ENCODE results near the gene FYB1. TPM values are rescaled to one million over a fixed set of nuclear protein-coding genes. Genes with fewer than 3 reads are reported as not detected.

The FYB1 gene
- total RNA-seq, 1 experiment from 2014 or later = not detected

GRCh38 chr5:39146831-39147540, 72.4 kb downstream of the FYB1 start:
- no peak overlapping the region for H2AK5ac ChIP-seq (ENCODE audit: insufficient read length, low read length)
- no peak for DNase-seq
- Mint-ChIP-seq H3K4me1 (peaks cover 0 to 12% of the 10 kb centered on the region in 2 experiments), H3K27me3 (ENCODE audit: low read depth) (no peaks in the 10 kb centered on the region), H3K36me3 (ENCODE audit: insufficient read depth in 1 of 3, low read depth in 3 of 3) (no peaks in the 10 kb centered on the region), H3K9me3 (no peaks in the 10 kb centered on the region; a peak in 1 of 5 replicates), H3K4me3 (no peak overlapping the region), H3K27ac (no peak overlapping the region; a peak in 1 of 7 replicates)
- H3K4me2 ChIP-seq (ENCODE audit: insufficient read depth, insufficient read length, low read length) = no peak overlapping the region
- H2BK120ac ChIP-seq (ENCODE audit: low read depth, low read length, poor library complexity, severe bottlenecking) = no peak overlapping the region
- no peak overlapping the region for H2BK12ac ChIP-seq (ENCODE audit: insufficient read length, low read depth, low read length)
- no peaks in the 10 kb centered on the region for H3K27me3 ChIP-seq (ENCODE audit: insufficient read depth, low read length)
- no peak overlapping the region for H2AFZ ChIP-seq (ENCODE audit: low read length)
- H3K9me3 ChIP-seq (ENCODE audit: control insufficient read depth, low read depth, low read length) = no peaks in the 10 kb centered on the region
- no peak overlapping the region for H3K4ac ChIP-seq (ENCODE audit: low read depth, low read length)
- H3K56ac ChIP-seq (ENCODE audit: insufficient read length, low read depth, low read length) = no peak overlapping the region
- no peak for TF ChIP-seq CTCF (conservative IDR thresholded peaks at IDR 0.05)
- H3K4me1 ChIP-seq (ENCODE audit: insufficient read depth, low read length) = no peaks in the 10 kb centered on the region
- H3K23ac ChIP-seq (ENCODE audit: insufficient read length, low read depth, low read length) = no peak overlapping the region
- H2BK5ac ChIP-seq (ENCODE audit: insufficient read length, low read length) = no peak overlapping the region
- H4K20me1 ChIP-seq (ENCODE audit: control insufficient read depth, insufficient read depth, insufficient read length) = no peaks in the 10 kb centered on the region
- no peak overlapping the region for H4K91ac ChIP-seq (ENCODE audit: insufficient read length, low read depth, low read length)
- H3T11ph ChIP-seq (ENCODE audit: low read length) = no peak overlapping the region
- no peaks in the 10 kb centered on the region for H3K23me2 ChIP-seq (ENCODE audit: insufficient read length, low read depth, low read length, poor library complexity, severe bottlenecking)
- no peak overlapping the region for H3K27ac ChIP-seq (ENCODE audit: insufficient read length, low read depth, low read length)
- no peak overlapping the region for H3K14ac ChIP-seq (ENCODE audit: insufficient read depth, low read length)
- H4K8ac ChIP-seq (replicated peaks; ENCODE audit: insufficient read length, low read depth, low read length) = no peak overlapping the region
- no peaks in the 10 kb centered on the region for H3K79me2 ChIP-seq (ENCODE audit: insufficient read depth, low read length)
- no peaks in the 10 kb centered on the region for H3K79me1 ChIP-seq (ENCODE audit: insufficient read depth, low read depth, low read length, poor library complexity, severe bottlenecking)
- no peak overlapping the region for H3K9ac ChIP-seq (ENCODE audit: extremely low read depth, insufficient read length, low read length)
- no peak overlapping the region for H3K18ac ChIP-seq (ENCODE audit: insufficient read length, low read depth, low read length)
- H2BK20ac ChIP-seq (ENCODE audit: low read depth, low read length, poor library complexity, severe bottlenecking) = no peak overlapping the region
- H4K5ac ChIP-seq (ENCODE audit: insufficient read length, low read depth, low read length) = no peak overlapping the region
- no peak overlapping the region for H2BK15ac ChIP-seq (ENCODE audit: low read depth, low read length)
- no CpG with 5 or more reads among the region's 4 CpGs for WGBS (ENCODE audit: extremely low coverage, insufficient read length, low lambda C conversion rate)

All from H9 (cell line).